Measurements from ENCODE around the gene C1QTNF1. TPM values are rescaled to one million over a fixed set of nuclear protein-coding genes. Genes with fewer than 3 reads are reported as not detected.

The C1QTNF1 gene
- total RNA-seq, 2 donors from 2014 or later: 125 to 401 TPM

GRCh38 chr17:79048826-79049755 lies 25.1 kb downstream of the C1QTNF1 start:
- Histone ChIP-seq H3K4me3 (no peak overlapping the region), H3K27me3 (no peaks in the 10 kb centered on the region), H3K4me1 (peaks cover 0 to 32% of the 10 kb centered on the region in 2 donors), H3K36me3 (peaks cover 44% of the 10 kb centered on the region), H3K9me3 (peaks cover 0 to 13% of the 10 kb centered on the region in 2 donors), H3K27ac (peak overlapping the region; percentile 31 to 43)
- DNase-seq (ENCODE audit: low spot score): no peak
- TF ChIP-seq, protein P1, sequence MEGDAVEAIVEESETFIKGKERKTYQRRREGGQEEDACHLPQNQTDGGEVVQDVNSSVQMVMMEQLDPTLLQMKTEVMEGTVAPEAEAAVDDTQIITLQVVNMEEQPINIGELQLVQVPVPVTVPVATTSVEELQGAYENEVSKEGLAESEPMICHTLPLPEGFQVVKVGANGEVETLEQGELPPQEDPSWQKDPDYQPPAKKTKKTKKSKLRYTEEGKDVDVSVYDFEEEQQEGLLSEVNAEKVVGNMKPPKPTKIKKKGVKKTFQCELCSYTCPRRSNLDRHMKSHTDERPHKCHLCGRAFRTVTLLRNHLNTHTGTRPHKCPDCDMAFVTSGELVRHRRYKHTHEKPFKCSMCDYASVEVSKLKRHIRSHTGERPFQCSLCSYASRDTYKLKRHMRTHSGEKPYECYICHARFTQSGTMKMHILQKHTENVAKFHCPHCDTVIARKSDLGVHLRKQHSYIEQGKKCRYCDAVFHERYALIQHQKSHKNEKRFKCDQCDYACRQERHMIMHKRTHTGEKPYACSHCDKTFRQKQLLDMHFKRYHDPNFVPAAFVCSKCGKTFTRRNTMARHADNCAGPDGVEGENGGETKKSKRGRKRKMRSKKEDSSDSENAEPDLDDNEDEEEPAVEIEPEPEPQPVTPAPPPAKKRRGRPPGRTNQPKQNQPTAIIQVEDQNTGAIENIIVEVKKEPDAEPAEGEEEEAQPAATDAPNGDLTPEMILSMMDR (IDR thresholded peaks at IDR 0.05): no peak

DNA sequence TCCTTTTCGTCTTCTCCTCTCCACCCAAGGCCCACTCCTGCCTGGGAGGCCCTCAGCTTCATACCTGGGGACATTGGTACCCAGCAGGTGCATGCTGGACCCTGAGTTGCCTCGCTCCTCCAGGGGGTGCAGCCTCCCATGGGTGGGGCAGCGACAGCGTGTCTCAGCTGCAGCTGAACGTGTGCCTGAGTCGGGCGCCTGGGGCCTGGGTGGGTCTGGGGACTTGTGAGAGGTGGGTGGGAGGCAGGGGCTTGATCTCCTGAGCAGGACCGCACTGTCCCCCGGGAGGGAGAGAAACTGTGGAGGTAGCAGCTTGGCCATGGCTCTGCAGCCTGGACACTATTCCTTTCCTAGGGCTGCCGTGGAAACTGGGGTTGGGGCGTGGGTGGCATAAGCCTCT lies 25.9 kb downstream of the C1QTNF1 start:
- no peak for DNase-seq (ENCODE audit: low spot score)
- H3K36me3 ChIP-seq: peaks cover 37% of the 10 kb centered on the region
- H3K27me3 ChIP-seq: no peaks in the 10 kb centered on the region
- peaks cover 0 to 32% of the 10 kb centered on the region in 2 donors for H3K4me1 ChIP-seq
- no peak overlapping the region for H3K27ac ChIP-seq
- H3K4me3 ChIP-seq: no peak overlapping the region
- peaks cover 0 to 16% of the 10 kb centered on the region in 2 donors for H3K9me3 ChIP-seq
- TF ChIP-seq, protein P1 (IDR thresholded peaks at IDR 0.05): no peak

- DNase-seq (ENCODE audit: low spot score): no peak
These were observed 26.6 kb downstream of the C1QTNF1 start for GRCh38 chr17:79050551-79050950.

GRCh38 chr17:79051306-79051705 lies 27.3 kb downstream of the C1QTNF1 start:
- DNase-seq (ENCODE audit: low spot score): no peak
- Histone ChIP-seq H3K9me3 (peaks cover 0 to 16% of the 10 kb centered on the region in 2 donors), H3K36me3 (peaks cover 34% of the 10 kb centered on the region), H3K27ac (no peak overlapping the region), H3K4me1 (peaks cover 0 to 23% of the 10 kb centered on the region in 2 donors), H3K27me3 (no peaks in the 10 kb centered on the region), H3K4me3 (no peak overlapping the region)
- TF ChIP-seq, protein P1 (IDR thresholded peaks at IDR 0.05): no peak

More at GRCh38 chr17:79050551-79050950, 26.6 kb downstream of the C1QTNF1 start:
- Histone ChIP-seq H3K27ac (no peak overlapping the region), H3K4me1 (peaks cover 0 to 30% of the 10 kb centered on the region in 2 donors), H3K27me3 (no peaks in the 10 kb centered on the region), H3K9me3 (peaks cover 0 to 16% of the 10 kb centered on the region in 2 donors), H3K4me3 (no peak overlapping the region), H3K36me3 (peaks cover 34% of the 10 kb centered on the region)
- TF ChIP-seq, protein P1 (IDR thresholded peaks at IDR 0.05): no peak

GRCh38 chr17:79052131-79052530 lies 28.2 kb downstream of the C1QTNF1 start:
- Histone ChIP-seq H3K9me3 (peaks cover 0 to 16% of the 10 kb centered on the region in 2 donors), H3K27me3 (no peaks in the 10 kb centered on the region), H3K4me1 (peaks cover 0 to 15% of the 10 kb centered on the region in 2 donors), H3K4me3 (no peak overlapping the region), H3K36me3 (peaks cover 34% of the 10 kb centered on the region), H3K27ac (no peak overlapping the region)
- no peak for DNase-seq (ENCODE audit: low spot score)
- TF ChIP-seq, protein P1 (IDR thresholded peaks at IDR 0.05): no peak

Data from right atrium auricular region (tissue), 2 donors.